Measurements from ENCODE around the gene ACOT7. TPM values are rescaled to one million over a fixed set of nuclear protein-coding genes. Genes with fewer than 3 reads are reported as not detected.

ACOT7 gene, protein sequence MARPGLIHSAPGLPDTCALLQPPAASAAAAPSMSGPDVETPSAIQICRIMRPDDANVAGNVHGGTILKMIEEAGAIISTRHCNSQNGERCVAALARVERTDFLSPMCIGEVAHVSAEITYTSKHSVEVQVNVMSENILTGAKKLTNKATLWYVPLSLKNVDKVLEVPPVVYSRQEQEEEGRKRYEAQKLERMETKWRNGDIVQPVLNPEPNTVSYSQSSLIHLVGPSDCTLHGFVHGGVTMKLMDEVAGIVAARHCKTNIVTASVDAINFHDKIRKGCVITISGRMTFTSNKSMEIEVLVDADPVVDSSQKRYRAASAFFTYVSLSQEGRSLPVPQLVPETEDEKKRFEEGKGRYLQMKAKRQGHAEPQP
- 56.1 and 57.3 TPM in 2 replicates for total RNA-seq

DNA sequence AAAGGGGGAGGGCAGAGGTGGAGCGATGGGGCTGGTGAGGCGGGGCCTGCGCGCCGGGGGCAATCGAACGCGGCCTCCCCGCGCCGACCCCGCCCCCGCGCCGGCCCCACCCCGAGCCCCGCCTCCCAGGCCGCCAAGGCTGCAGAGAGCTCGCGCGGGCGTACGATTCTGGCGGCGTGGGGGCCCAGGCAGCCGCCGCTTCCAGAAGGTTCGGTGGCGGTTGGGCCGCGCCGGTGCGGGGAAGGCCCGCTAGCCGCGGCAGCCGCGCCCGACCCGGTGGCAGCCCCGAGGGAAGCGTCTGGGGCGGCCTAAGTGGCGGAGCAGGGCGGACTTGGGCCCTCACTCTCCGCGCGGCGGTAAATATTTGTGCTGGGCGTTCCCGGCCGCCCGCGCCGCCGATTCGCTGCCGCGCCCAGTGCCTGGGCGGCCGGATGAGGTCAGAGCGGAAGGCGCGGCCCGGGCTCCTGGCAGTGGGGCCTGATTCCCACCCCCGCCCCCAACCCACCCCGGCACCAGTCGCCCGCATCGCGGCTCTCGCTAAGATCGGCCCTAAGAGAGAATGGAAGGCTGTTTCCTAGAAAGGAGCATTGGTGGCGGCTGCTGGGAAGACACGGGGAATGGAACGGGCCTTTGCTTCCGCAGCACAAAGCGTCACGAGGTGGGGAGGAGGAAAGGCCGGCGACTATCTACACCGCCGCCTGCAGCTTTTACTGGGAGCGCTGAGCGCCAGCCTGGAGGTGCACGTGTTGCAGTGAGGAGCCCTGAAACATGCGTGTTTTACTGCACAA lies at the start of gene ACOT7:
Gene ACOT7, minus strand, starts transcription at position 368 of the 788 bp plus-strand sequence. CDS start 368 bp downstream, outside the sequence.

DNA sequence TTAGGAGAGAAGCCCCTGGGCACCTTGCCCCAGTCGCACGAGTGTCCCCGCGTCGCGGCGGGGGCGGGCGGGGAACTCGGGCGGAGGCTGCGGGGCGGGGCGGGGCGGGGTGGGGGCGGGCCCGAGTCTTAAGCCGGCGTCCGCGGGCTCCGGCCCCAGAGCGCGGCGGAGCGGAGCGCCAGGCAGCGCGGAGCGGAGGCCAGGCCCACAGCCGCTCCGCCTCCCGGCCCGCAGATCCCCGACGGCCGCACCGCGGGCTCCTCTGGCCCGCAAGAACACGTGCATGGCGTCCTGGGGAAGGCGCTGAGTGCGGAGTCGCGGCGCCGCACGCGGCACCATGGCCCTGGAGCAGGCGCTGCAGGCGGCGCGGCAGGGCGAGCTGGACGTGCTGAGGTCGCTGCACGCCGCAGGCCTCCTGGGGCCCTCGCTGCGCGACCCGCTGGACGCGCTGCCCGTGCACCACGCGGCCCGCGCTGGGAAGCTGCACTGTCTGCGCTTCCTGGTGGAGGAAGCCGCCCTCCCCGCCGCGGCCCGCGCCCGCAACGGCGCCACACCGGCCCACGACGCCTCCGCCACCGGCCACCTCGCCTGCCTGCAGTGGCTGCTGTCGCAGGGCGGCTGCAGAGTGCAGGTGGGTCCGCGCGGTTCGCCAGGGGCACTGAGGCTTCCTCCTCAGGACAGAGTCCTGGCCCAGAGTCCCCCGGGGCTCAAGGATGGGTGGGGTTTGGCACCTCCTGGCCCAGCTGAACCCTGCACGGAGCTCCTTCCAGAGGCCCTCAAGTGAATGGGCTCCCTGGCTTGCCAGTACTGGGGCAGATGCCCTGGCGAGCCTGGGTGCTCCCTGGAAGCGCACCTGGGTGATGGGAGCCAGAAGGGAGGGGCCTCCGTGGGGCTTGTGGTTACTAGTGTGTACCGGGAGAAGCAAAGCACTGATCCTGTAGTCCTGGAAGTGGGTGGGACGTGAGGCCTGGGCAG lies 31.3 kb upstream of the ACOT7 start, which contains the start of gene ESPN:
Gene ESPN, plus strand, starts transcription at position 158 of the 975 bp plus-strand sequence. Its CDS starts 180 bp downstream, at position 338.

DNA sequence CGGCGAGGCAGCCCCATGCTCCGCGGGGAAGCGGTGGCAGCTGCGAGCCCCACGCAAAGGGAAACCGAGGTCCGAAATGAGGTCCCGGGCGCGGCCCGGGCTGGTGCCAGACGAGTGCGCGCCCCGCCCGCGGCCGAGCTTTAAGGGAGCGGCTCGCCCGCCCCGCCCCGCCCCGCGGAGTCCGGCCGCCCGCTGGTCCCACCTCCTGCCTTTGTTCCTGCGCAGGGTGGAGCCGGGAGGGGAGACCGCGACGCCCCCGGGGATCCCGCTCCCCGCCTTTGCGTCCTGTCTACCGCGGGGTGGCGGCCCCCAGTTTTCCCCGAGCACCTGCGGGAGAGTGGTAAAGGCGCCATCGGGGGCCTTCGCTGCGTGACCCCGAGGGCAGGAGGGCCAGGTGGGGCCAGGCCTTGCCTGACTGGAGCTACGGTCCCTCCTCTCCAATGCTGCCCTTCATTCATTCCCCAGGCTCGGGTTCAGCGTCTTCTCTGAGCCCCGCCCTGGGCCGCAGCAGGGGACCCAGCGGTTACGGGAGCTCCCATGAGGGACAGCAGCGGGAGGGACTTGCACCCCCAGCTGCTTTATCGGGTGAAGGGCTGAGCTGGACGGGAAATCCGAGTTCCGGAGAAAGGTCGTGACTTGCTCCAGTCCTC lies 26.4 kb upstream of the ACOT7 start, which contains the start of gene HES2:
Gene HES2, minus strand, starts transcription at position 116 of the 650 bp plus-strand sequence. Its CDS starts 99 bp downstream, at position 17.

DNA sequence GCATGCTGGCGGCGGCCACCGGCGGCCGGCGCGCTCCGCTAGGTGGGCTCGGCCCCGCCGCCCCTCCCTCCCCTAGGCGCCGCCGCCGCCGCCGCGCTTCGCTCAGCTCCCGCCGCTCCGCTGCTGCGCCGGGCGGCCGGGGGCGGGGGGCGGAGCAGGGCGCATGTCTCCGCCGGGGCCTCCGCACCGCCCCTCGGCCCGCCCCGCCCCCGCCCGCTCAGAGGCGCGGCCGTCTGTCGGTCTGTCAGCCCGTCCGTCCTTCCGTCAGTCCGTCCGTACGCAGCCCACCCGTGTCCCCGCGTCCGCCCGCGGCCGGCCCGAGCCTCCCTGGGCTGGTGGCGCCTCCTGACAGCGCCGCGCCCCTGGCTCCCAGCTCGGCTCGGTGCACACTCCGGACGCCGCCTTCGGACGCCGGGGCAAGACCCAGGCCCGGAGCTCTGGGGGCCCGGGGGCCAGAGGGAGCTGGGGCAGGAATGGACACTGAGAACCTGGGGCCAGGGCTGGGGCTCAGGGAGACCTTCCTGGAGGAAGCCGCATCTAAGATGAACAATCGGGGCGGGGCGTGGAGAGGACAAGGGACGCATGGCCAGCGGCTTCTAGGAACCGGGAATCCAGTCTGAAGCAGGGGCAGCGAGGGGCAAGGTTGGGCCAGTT lies 132.5 kb downstream of the ACOT7 start, which contains the start of gene GPR153:
Gene GPR153, minus strand, starts transcription at position 138 of the 654 bp plus-strand sequence. CDS start 6,193 bp downstream, outside the sequence.

GRCh38 chr1:6243993-6244392 lies 149.6 kb downstream of the ACOT7 start, which contains the start of gene HES3:
Gene HES3, plus strand, starts transcription at chr1:6244179. Its CDS starts 187 bp downstream, at chr1:6244366.

Small RNAs within 50 kb of the gene (small RNA-seq; reads per million reads assigned to genes)
- not detected for gene MIR4252 (ENCODE audit: low replicate concordance)

Other genes with a start within 250 kb of the ACOT7 start
- gene CHD5, start 213.4 kb downstream of the ACOT7 start, total RNA-seq: under 0.01 and 0.14 TPM in 2 replicates
- gene RPL22, start 194.2 kb downstream of the ACOT7 start, total RNA-seq: 51.7 and 96.9 TPM in 2 replicates
- gene RNF207, start 187.6 kb downstream of the ACOT7 start, total RNA-seq: 24.9 and 27.2 TPM in 2 replicates
- 33.9 and 127 TPM in 2 replicates for gene ICMT, start 157.8 kb downstream of the ACOT7 start, total RNA-seq
- not detected in 2 replicates for gene HES3, start 149.6 kb downstream of the ACOT7 start, total RNA-seq
- gene GPR153, start 132.7 kb downstream of the ACOT7 start, total RNA-seq: 10.2 and 14.4 TPM in 2 replicates
- 0.14 and 0.22 TPM in 2 replicates for gene HES2, start 26.2 kb upstream of the ACOT7 start, total RNA-seq
- gene ESPN, start 31.0 kb upstream of the ACOT7 start, total RNA-seq: under 0.01 TPM in 1 of 2 replicates, not detected in the other
- gene TNFRSF25, start 72.4 kb upstream of the ACOT7 start, total RNA-seq: 1.4 and 1.5 TPM in 2 replicates
- 2.8 and 7.2 TPM in 2 replicates for gene PLEKHG5, start 97.9 kb upstream of the ACOT7 start, total RNA-seq
- 23.2 and 46.2 TPM in 2 replicates for gene NOL9, start 160.7 kb upstream of the ACOT7 start, total RNA-seq
- under 0.01 and 0.14 TPM in 2 replicates for gene TAS1R1, start 161.5 kb upstream of the ACOT7 start, total RNA-seq
- gene ZBTB48, start 186.2 kb upstream of the ACOT7 start, total RNA-seq: 11.5 and 14.4 TPM in 2 replicates
- 46.5 and 46.6 TPM in 2 replicates for gene KLHL21, start 209.1 kb upstream of the ACOT7 start, total RNA-seq
- 12.0 and 12.5 TPM in 2 replicates for gene PHF13, start 220.0 kb upstream of the ACOT7 start, total RNA-seq
- 11.5 and 16.4 TPM in 2 replicates for gene THAP3, start 231.1 kb upstream of the ACOT7 start, total RNA-seq